GM18909 (cell line): ENCODE results near the gene SUSD4.

Source experiments
- ATAC-seq: cut with Tn5 transposase; IDR thresholded peaks from one replicate; pipeline ENCODE4 v1.9.1; 2021; ENCODE audit warnings: mild to moderate bottlenecking; ENCODE audit not compliant: unreplicated experiment, poor library complexity

SUSD4 gene

DNA sequence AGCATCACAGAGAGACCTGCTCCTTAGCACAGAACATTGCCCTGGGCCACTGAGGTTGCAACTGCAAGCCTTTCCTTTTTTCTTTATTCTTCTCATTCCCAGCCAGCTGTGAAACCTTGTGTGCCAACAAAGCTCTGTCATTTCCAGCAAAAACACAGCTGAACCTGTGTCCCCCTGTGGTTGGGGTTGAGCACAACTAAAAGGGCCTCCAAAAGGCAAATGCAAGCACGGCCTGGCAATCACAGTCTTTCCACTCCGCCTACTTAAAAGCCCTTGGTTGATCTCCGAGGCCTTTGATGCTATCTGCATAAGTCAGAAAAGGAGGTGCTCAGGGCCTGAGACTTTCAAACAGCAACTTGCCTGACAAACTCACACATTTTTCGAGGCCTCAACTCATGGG lies 32.7 kb downstream of the SUSD4 start:
- no peak for ATAC-seq

DNA sequence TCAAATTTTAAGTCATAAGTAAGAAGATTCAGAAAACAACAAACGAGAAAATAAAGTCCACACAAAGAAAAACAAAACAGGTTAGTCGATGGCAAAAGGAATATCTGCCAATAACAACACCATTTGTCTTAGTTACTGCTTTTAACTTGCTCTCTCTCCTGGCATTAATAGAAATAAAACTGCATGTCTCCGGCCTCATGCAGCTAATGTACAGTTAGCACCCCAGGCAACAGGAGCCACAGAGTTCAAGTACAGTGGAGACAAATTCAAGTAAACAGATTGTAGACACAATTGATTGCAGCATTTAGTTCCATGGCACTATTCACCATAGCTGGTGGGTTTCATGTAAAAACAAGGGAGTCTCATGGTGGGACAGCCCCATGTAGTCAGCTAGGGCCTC lies 33.5 kb downstream of the SUSD4 start:
- no peak for ATAC-seq

DNA sequence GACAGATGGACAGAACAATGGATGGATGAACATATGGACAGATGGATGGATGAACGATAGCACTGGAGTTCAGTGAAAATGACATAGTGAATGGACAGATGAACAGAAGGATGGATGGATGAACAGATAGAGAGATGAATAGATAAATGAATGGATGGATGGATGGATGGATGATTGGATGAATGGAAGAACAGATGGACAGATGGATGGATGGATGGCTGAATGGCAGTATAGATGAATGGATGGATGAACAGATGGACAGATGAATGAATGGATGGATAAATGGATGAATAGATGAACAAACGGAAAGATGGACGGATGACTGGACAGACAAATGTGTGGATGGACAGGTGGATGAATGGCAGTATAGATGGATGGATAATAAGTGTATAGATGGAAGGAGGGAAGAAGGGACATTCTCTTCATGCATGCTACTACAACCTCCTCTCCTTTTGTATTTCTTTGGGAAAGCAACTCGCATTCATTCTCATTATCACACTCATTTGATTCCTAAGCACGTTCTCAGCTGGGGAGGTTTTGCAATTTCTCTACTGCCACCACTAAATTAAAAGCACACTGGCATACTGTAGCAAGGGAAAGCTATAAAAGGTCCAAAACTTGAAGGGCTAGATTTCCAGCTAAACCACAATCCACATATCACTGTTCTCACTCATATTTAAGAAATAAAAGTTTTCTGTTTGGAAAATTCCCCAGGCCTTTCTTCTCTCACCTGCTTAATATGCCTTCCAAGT lies 34.1 kb downstream of the SUSD4 start:
- no peak for ATAC-seq

DNA sequence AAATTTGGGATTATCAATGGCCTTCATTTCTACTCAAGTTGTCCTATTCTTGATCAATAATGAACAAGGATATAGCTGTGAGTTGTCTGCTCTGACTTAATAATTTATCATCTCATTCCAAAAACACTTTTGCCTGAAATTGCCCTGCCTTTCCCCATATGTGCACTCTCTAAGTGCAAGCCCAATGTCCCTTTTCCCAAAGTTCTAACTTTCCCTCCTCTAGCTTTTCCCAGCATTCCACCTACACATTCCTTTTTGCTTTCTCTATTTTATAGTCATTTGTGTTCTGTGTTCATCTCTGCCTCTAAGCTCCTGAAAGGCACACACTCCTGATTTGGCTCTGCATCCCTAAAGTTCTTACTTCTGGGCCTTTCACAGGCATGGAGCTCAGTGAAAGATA lies 34.7 kb downstream of the SUSD4 start:
- no peak for ATAC-seq

DNA sequence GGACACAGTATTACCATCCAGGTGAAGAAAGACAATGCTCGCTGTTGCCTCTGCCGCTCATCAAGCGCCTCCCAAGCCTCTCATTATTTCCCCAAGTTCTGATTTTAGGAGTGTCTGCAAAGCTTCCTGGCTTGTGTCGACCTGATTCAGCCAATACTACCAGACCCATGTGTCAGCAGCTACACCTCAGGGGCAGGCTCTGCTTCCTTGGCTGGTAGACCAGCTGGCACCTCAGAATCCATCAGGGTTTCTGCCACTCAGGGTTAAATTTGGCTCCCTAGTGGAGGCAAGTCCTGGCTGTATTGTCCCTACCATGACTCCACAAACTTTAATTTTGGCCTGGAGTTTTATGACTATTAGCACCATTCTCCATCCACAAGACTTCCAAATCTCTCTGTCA lies 35.4 kb downstream of the SUSD4 start:
- no peak for ATAC-seq

DNA sequence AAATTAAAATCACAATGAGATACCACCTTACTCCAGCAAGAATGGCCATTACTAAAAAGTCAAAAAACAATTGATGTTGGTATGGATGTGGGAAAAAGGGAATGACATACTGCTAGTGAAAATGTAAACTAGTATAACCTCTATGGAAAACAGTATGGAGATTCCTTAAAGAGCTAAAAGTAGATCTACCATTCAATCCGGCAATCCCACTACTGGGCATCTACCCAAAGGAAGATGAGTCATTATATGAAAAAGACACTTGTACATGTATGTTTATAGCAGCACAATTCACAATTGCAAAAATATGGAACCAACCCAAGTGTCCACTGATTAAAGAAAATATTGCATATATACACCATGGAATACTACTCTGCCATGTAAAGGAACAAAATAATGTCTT lies 37.2 kb downstream of the SUSD4 start:
- no peak for ATAC-seq

DNA sequence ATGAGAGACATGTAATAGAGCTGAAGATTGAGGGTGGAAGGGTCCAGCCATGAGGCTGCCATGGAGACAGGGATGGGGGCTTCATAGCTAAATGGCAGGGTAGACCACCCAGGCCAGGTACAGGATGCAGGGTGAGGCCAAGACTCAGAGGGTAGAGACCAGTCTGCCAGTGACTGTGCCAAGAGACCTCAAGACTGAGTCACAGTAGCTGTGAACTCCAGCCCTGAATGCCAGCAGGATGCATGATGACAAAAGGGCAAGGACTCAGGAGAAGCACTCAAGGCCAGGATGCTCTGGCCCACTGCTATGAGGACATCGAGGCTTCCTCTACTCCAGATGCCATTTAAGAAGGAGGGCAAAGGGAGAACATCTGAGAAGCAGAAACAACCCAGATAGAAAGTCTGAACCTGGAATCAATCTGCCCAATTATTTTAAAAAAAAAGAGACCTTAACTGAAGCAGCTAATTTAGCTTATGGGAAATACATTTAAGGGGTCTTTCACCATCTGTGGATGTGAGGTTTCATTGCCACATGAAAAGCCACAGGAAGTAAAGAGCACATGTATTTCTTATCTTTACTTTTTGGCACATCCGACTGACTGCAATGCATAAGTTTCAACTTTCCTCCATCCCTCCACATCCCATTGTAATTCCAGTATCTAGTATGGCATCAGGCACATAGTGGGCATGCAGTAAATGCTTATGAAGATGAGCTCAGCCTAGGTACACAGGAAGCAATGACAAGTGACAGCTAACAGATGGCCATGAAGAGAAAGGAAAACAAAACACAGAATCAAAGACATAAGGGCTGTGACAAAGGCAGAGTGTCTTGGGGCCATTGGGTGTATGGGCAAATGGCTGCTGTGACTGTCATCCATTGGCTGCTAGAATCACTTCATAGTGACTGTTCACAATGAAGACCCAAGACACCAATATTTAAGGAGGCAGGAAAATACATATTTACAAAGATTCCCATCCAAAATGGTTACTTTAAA lies 40.2 kb downstream of the SUSD4 start:
- no peak for ATAC-seq

DNA sequence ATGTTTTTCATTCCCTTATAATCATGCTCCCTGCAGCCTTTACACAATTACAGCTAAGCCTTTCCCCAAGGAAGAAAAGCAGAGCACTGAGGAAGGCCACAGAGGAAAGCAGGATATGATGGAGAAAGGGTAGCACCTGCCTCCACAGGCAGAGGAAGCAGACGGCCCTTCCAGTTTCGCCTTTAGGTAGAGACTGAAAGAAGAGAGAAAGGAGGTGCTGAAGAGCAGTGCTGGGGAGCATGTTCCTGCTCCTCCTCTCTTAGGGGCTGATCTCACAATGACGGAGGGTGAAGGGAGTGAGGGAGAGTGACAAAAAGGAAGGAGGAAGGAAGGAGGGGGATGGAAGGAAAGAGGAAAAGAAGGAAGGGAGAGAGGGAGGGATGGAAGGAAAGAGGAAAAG lies 41.1 kb downstream of the SUSD4 start:
- ATAC-seq: no peak

DNA sequence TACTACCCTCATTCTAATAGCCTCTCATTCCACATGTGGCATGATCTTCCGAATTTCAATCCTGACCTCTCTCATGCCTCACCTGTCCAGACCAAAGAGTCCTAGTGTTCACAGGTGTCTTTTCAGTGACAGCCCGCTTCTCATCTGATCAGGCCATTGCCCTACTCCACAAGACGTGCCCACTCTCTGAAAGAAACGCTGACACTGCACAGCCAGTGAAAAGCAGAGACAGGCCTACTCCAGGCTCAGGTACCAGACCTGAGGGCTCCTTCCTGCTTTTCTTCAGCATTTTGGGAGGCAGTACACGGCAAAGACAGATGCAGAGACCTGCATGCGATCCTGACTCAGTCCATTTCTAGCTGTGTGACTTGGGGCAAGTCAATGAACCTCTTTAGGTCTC lies 43.0 kb downstream of the SUSD4 start:
- ATAC-seq: no peak

DNA sequence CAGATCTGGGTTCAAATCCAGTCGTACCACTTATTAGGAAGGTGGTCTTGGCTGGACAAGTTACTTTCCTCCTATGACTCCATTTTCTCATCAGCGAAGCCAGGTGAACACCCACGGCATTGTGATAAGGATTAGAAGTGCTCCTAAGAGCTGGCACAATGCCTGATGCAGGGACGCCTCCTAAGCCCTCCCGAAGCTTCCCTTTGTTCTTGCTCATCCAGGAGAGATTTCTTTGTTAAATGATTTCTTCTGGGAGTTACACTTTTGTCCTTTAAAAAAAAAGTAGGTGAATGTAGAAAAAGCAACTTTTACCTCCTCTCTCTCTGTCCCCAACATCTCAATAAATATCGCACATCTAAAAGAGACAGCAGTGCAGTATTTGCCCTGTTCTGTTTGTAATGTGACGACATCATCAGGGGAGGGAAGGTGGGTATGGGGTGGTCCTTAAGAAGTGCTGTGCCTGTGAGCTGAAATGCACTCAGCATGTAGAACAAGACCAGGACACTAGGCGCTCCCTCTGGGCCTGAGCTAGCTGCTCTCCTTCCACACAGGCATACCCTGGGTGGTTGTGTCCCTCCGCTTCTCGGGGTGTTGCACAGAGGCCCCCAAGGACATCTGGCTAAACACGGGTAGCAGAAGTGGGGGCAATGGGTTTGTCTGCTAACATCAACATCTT lies 43.9 kb downstream of the SUSD4 start:
- ATAC-seq: no peak

DNA sequence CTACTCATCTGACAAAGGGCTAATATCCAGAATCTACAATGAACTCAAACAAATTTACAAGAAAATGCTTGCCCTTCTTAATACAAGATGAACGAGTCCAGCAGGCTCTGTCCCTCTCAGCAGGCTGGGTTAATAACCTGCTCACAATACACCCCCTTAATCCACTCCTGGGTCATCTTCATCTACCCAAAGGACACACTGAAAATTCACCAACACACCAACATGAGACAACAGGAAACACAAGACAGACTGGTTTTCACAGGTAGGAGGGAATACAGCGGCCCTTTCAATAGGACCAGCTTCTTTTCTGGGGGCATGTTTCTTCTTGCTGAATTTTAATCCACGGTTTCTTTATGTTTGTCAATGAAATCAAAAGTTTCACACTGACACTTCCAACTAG lies 44.6 kb downstream of the SUSD4 start:
- ATAC-seq: no peak

DNA sequence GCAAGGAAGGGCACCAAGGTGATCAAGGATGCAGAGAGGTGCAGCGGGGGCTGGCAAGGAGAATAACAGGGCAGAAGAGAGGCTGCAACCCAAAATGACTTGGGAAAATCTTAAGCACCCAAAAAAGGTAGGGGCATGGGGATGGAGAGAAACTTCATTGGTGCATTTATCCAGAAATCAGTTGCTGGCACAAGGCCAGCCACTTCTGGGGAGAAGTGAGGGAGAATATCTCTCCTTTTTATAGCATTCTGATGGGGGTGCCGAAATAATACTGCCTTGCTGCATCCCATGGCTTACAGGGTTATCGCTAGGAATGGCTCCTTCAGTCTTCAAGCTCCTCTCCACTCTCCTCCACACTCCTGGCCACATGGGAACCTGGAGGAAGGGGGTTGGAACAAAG lies 47.9 kb downstream of the SUSD4 start:
- ATAC-seq: no peak

DNA sequence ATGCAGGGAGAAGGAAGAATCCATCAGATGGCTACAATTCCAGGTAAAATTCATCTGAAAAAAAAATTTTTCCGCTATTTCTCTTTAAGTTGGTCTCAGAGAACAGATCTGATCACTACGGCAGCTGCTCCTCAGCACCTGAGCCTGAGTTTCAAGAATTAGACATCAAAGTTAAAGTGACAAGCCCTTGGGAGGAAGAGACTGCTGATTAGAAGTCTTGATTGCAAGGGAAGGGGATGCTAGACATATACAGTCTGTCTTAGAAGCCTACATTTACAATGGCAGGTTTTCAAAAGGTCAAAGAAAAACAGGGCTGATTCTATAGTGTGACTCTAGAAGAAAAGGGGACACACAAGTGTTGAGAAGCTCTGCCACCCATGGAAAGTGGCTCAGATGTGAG lies 48.3 kb downstream of the SUSD4 start:
- no peak for ATAC-seq

DNA sequence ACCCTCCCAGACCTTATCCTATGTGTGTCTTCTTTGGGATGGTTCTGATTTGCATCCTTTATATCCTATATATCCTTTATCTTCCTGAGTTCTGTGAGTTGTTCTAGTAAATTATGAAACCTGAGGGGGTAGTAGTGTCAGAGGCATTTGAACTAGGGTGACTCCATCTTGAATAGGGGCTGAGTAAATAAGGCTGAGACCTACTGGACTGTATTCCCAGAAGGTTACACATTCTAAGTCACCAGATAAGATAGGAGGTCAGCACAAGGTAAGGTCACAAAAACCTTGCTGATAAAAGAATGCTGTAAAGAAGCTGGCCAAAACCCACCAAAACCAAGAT lies 50.6 kb downstream of the SUSD4 start:
- ATAC-seq: no peak

DNA sequence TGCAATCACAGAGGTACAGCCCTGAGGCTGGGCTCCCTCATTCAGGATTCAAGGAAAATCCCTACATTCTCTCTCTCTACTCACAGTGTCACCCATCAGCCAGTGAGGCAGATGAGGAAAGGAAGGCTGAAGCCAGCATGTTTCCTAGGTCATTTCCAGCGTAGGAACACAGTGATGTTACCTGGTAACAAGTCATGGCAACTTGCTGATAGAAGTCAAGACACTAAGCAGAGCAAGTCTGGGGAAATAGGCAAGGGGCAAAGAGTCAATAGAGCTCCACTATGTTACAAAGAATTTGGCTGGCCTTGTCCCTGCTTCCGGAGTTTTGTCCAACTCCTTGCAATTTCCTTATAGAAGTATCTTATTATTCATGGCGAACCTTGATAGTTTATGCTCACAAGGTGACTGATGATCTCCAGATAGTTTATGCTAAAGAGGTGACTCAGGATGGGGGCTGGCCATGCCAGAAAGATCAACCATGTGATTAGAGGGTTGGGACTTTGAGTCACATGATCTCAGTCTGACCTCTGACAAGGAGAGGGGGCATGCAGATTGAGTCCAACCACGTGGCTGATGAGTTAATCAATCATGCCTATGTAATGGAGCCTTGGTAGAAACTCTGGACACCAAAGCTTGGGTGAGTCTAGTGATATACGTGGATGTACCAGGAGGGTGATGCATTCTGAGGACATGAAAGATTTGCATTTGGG lies 51.1 kb downstream of the SUSD4 start:
- ATAC-seq: no peak

DNA sequence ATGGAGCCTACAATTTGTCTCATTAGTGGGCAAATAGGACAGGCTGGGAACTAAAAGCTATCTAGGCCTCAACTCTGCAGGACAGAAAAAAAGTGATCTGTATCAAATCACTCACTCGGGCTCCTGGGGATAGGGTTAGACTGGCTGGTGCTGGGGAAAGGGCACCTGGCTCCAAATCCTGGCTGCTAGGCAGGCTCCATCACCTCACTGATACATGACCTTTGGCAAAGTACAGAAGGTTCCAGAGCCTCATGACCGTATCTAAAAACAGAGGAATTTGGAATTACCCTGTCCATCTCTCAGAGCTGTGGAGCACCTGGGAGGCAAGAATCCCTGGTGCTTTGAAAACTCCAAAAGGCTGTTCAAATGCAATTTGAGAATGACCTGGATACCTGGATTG lies 51.7 kb downstream of the SUSD4 start:
- no peak for ATAC-seq

DNA sequence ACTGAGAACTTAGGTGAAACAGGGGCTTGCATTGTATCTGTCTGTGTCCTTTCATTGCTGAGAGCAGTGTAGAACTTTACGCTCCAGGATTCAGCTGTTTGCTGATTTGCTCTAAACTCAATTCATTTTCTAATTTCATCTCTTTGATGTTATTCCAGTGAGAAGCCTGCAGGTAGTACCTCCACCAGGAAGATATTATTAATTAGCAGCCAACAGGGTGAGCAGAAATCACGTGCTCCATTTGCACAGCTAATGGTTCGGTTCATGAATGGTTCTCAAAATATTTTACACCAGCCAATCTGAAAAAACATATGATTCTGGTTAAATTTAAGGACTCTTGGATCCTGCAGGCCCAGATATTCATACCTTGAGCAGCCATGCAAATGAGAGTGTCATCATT lies 52.1 kb downstream of the SUSD4 start:
- ATAC-seq: no peak

DNA sequence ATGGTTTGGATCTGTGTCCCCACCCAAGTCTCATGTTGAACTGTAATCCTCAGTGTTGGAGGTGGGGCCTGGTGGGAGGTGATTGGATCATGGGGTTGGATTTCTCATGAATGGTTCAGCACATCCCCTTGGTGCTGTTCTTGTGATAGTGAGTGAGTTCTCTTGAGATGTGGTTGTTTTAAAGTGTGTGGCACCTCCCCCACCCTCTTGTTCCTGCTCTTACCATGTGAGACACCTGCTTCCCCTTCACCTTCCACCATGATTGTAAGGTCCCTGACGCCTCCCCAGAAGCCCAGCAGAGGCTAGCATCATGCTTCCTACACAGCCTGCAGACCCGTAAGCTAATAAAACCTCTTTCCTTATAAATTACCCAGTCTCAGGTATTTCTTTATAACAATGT lies 55.8 kb downstream of the SUSD4 start:
- ATAC-seq: no peak

DNA sequence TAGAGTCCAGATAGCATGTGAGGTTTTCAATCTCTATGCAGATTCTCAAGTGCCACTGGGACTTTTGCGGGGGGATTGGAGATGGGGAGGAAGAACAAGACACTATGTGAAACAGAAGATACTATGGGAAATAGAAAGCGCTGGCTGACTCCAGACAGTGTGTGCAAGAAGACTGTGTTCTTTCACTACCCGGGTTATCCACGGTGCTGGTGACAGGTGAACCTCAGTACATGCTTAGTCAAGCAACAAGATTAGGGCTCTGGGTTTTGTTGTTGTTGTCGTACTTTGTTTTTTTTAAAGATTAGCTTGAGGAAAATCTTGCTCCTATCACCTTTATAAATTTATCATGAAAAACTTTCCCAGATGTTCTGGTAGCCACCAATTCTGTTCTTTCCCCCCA lies 56.4 kb downstream of the SUSD4 start:
- no peak for ATAC-seq

DNA sequence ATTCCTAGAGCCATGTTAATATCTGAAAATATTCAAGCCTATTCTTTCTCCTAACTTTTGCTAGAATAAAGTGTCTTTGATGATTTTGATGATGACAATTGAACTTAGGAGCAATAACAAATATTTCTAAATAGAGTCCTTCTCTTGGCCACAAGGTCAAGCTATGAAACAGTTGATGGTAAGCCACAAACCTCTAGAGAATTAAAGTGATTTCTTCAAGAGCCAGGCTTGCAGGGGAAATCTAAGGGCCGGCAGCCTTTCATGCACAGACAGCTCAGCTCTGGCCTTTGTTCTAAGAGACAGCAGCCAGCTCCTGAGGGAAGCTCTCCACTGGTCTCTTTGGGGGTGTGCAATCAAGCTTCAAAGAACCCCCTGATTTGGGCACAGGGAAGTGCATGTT lies 59.0 kb downstream of the SUSD4 start:
- no peak for ATAC-seq

DNA sequence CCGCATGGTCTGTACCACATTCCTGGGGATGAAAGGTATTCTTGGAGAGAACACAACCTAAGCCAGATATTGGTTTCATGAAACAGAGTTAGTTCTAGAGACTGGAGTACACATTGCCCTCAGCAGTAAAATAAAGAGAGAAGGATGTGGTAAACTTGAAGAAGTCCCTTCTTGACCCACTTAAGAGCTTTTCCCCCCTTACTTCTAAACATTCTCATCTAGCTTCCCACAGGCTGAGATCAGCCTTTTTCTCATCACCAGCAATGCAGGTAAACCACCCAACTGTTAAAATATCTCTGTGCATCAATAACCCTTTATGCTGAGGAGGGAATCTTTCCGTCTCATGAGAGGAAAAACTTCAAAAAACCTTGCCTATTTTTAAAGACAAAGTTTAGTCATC lies 62.6 kb downstream of the SUSD4 start:
- no peak for ATAC-seq
